Measurements from ENCODE around the gene ARID1B.

GRCh38 chr6:157069585-157069984 is 292.4 kb downstream of the ARID1B start:
- TF ChIP-seq, protein P1, sequence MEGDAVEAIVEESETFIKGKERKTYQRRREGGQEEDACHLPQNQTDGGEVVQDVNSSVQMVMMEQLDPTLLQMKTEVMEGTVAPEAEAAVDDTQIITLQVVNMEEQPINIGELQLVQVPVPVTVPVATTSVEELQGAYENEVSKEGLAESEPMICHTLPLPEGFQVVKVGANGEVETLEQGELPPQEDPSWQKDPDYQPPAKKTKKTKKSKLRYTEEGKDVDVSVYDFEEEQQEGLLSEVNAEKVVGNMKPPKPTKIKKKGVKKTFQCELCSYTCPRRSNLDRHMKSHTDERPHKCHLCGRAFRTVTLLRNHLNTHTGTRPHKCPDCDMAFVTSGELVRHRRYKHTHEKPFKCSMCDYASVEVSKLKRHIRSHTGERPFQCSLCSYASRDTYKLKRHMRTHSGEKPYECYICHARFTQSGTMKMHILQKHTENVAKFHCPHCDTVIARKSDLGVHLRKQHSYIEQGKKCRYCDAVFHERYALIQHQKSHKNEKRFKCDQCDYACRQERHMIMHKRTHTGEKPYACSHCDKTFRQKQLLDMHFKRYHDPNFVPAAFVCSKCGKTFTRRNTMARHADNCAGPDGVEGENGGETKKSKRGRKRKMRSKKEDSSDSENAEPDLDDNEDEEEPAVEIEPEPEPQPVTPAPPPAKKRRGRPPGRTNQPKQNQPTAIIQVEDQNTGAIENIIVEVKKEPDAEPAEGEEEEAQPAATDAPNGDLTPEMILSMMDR (IDR thresholded peaks at IDR 0.05) = no peak
- TF ChIP-seq POLR2A (IDR thresholded peaks at IDR 0.05) = no peak

Data from adrenal gland (tissue), 5 donors.